ENCODE data around the gene ITM2C.

ITM2C gene

DNA sequence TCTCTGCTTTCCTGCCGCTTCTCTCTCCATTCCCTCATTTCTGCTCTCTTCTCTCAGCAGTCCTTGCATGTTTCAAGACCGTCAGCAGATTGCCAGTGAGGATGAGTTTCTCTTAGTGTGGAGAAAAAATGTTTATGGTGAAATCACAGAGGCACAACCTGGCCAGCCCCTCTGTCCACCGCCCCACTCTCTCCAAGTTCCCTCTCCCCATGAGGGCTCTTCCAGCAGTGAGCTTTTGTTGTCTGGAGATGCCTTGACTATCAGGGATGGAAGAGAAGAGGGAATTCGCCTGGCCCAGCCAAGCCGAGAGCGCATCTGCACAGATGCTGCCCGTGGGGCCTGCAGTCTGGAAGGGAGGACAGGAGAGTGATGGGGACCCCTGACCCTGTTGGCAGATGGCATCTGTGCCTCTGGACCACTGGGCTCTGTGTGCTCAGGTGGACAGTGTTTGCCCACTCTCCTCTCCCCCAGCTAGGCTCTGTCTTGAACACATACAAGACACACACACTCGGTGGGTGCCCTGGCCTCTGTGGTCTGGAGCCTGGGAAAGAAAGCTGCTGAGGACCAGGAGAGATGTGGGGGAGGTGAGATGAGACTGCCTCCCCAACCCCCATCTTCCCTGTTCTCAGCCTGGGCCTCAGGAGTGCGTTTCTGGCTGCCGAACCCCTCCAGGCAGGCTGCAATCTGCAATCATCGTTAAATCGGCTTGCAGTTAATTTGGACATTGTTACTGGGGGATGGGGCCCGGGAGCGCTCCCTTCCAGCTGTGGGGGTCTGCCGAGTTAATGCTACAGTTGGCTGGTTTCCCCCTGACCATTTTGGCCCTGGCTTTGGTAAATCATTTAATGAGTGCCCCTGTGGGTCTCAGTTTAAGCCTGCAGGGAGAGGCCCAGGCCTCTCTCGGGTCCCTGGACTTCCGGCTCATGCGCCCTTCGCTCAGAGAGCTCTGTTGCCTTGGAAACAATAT lies 4.5 kb downstream of the ITM2C start:
- no peak for DNase-seq (ENCODE audit: insufficient read length)
- TF ChIP-seq TAF1 (IDR thresholded peaks at IDR 0.05; ENCODE audit: borderline replicate concordance, low read depth, low read length) (no peak), POLR2AphosphoS5 (IDR thresholded peaks at IDR 0.05; ENCODE audit: low read depth, low read length) (no peak), POLR2A (IDR thresholded peaks at IDR 0.05; ENCODE audit: low read depth, low read length) (no peak)

DNA sequence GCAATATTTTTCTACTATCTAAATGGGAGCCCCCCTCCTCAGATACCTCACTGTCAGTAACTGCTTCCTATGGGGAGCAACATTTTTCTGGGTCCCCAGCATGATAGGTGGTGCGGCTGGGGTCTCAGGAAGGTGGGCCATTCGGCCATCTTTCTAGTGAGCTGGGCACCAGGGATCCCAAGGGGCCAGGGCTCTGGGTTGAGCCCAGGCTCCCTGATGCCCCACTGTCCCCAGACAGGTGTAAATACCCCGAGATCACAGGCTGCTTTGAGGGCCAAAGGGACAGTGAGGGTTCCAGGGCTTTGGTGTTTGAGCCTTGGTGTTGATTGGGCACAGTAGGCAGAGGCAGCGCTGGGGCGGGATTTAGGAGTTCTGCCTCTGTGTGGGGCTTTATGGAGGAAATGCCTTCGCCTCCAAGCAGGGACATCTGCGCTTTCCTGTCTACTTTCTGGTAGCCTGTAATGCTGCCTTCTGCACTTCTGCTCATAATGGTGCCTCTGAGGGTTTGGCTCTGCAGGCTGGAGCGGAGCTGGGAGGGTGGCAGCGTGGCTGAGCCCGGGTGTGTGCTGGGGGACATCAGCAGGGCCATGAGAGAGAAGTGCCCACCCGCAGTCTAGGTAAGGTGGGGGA lies 5.3 kb downstream of the ITM2C start:
- no peak for DNase-seq (ENCODE audit: insufficient read length)
- FAIRE-seq = no peak
- TF ChIP-seq POLR2A (IDR thresholded peaks at IDR 0.05; ENCODE audit: low read depth, low read length) (no peak), POLR2AphosphoS5 (IDR thresholded peaks at IDR 0.05; ENCODE audit: low read depth, low read length) (no peak), TAF1 (IDR thresholded peaks at IDR 0.05; ENCODE audit: borderline replicate concordance, low read depth, low read length) (no peak)

More for the DNA sequence above, 4.5 kb downstream of the ITM2C start:
- FAIRE-seq = no peak

DNA sequence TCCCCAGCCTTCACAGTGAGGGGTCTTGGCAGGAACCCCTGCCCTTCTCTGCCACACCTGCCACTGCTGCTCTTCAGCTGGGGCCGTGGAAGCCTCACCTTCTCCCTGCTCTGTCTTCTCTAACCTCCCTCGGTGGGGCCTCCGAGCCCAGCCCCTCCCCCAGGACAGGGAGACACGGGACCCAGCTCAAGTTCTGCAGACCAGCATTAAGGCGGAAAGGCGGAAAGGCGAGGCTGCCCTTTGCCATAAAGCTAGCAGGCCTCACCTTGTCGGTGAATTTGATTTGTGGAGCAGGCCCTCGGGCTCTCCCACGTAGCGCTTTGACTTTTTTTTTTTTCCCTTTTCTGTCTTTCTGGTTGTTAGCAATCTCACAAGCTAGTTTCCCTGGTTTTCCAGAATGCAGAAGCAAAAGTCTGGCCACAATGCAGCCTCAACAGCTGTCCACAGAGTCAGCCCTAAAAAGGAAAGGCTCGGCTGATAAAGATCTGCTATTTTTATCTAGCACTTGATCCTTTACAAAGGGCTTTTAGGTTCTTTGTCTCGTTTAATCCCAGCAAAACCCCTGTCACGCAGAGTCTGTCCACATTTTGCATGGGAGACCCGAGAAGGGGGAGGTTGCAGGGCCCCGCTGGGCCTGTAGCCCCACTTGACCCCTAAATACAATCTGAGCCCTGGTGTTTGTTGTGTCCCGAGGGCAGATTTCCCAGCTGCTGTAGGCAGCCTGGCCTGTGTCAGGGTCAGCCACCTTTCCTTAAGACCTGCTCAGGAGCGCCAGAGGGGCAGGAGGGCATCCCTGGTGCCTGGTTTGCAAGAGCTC lies 6.0 kb downstream of the ITM2C start:
- TF ChIP-seq TAF1 (IDR thresholded peaks at IDR 0.05; ENCODE audit: borderline replicate concordance, low read depth, low read length) = no peak
- TF ChIP-seq POLR2A (IDR thresholded peaks at IDR 0.05; ENCODE audit: low read depth, low read length) = no peak
- no peak for TF ChIP-seq POLR2AphosphoS5 (IDR thresholded peaks at IDR 0.05; ENCODE audit: low read depth, low read length)
- FAIRE-seq (peak; percentile 42), DNase-seq (ENCODE audit: insufficient read length) (no peak)

DNA sequence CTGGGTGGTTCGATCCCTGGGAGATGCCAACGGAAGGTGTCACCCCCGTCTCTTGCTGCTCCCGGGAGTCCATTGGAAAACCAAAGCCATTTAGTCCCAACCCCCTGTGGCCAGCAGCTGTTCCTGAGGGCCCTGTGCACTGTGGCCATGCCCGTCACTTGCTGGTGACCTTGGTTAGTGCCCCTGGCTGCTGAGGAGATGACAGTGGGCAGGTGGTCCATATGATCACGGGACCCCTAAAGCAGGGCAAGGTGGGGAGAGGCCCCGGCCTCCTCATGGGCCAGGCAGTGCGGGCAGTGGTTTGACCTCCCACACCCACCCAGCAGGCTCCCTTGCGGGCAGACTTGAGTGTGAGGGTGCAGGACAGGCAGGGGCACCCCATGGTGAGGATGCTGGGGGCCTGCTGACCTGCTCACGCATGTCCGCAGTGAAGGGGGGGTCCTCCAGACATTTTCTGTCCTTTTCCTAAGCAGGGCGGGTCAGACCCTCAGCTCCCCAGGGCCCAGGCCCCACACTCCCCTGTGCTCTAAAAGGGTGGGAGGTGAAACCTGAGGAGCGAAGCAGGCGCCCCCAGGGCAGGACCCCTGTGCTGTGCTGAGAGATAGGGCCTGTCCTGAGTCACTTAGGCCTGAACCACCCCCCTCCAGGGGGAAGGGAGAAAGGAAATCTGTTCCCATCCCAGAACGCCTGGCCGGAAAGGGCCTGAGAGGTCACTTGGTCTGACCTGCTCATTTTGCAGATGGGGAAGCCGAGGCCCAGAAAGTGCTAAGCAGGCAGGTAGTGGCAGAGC lies 6.8 kb downstream of the ITM2C start:
- no peak for DNase-seq (ENCODE audit: insufficient read length)
- TF ChIP-seq TAF1 (IDR thresholded peaks at IDR 0.05; ENCODE audit: borderline replicate concordance, low read depth, low read length) (no peak), POLR2A (IDR thresholded peaks at IDR 0.05; ENCODE audit: low read depth, low read length) (no peak), POLR2AphosphoS5 (IDR thresholded peaks at IDR 0.05; ENCODE audit: low read depth, low read length) (no peak)
- FAIRE-seq = no peak

DNA sequence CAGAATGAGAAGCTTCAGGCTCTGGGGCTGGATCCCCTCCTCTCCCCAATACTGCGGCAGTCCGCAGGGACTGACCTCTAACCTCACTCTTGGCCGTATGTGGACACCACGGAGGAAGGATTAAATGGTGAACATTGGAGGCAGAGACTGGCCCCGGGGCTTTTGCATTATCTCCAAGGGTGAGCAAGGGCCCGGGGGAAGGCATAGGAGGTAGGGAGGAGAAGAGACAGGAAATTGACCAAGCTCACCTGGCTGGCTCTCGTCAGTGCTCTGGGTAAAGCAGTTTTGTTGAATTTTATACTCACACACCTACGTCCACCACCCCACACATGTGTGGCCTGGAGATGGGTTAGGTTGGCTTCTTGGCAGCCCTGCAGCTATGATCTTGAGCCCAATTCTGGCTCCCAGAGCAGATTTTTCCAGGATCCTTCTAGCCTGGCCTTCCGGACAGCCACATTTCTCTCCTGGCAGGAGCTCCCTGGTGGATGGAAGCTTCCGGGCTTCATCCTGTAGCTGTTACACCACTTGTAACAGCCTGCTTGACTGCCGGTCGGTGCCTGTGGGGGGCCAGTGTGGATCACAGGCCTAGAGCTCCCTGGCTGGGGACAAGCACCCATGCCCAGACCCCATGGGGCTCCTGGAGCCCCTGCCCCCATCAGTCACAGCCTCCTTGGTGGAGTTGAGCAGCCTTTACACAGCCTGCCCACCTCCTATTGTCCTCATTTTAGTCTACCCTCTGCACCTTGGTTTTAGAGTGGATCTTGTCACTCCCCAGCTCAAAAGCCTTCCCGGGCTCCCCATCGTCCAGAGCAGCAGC lies 7.6 kb downstream of the ITM2C start:
- TF ChIP-seq POLR2AphosphoS5 (IDR thresholded peaks at IDR 0.05; ENCODE audit: low read depth, low read length) (no peak), POLR2A (IDR thresholded peaks at IDR 0.05; ENCODE audit: low read depth, low read length) (no peak), TAF1 (IDR thresholded peaks at IDR 0.05; ENCODE audit: borderline replicate concordance, low read depth, low read length) (no peak)
- DNase-seq (ENCODE audit: insufficient read length) = no peak
- peak; percentile 77 for FAIRE-seq

DNA sequence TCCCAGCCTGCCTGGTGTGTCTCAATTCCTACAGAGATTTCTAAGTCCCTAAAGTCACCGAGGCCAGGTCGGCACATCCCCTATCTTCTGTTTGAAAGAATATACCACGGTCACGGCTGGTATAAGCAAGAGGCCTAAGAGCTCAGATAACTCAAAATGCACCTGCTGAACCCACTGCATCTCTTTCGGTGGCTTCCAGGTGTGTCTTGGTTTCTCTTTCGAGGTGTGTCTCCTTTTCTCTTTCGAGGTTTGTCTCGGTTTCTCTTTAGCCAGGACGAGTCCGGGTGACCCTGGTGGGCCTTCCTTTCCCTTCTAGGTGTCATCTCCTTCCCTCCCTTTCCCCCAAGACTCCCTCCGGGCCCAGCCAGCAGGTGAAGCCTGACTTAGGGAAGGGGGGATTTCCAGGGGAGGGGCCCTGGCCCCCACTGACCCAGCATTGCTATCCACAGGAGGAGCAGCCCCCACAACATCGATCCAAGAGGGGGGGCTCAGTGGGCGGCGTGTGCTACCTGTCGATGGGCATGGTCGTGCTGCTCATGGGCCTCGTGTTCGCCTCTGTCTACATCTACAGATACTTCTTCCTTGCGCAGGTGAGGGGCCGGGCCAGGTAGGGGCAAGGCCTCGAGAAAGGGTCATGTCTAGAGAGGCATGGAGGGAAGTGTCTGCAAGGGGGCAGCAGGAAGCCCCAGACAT lies 8.4 kb downstream of the ITM2C start:
- TF ChIP-seq POLR2AphosphoS5 (IDR thresholded peaks at IDR 0.05; ENCODE audit: low read depth, low read length) (no peak), POLR2A (IDR thresholded peaks at IDR 0.05; ENCODE audit: low read depth, low read length) (no peak; the same call in 1 of the 2 replicates)
- peak; percentile 97 for FAIRE-seq
- peak; percentile 71 for DNase-seq (ENCODE audit: insufficient read length)

DNA sequence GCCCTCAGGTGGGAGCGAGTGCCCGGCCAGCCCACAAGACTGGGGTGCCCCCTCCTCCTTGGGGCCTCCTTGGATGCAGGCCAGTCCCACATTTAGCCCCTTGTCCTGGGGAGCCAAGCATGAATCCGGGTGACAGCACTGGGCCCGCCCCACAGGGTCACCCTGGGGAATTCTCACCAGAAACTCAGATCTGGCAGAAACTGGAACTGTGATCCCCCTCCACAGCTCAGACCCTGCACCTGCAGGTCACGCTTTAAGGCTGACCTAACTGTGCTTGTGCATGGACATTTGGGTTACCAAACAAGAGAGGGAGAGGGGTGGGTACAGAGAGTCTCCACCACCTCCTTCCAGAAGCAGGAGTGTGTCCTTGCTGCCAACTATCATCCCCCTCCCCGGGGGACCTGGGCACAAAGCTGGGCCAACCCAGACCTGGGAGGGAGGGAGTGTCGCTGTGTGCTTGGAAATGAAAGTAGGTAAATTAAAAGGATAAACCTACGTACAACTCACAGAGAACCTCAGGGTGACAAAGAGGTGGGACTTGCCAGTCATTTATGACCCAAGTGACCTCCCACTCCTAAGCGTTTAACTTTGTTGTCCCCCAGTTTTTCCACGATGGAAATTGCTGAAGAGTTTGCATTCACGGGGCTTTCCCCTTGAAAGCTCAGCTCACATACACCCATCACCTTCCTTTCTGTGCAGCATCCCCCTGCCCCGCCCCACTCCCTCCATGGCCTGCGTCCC lies 9.1 kb downstream of the ITM2C start:
- TF ChIP-seq POLR2A (IDR thresholded peaks at IDR 0.05; ENCODE audit: low read depth, low read length) = no peak
- TF ChIP-seq POLR2AphosphoS5 (IDR thresholded peaks at IDR 0.05; ENCODE audit: low read depth, low read length) = no peak
- TF ChIP-seq TAF1 (IDR thresholded peaks at IDR 0.05; ENCODE audit: borderline replicate concordance, low read depth, low read length) = no peak
- DNase-seq (ENCODE audit: insufficient read length) (peak; percentile 62), FAIRE-seq (peak; percentile 96)

DNA sequence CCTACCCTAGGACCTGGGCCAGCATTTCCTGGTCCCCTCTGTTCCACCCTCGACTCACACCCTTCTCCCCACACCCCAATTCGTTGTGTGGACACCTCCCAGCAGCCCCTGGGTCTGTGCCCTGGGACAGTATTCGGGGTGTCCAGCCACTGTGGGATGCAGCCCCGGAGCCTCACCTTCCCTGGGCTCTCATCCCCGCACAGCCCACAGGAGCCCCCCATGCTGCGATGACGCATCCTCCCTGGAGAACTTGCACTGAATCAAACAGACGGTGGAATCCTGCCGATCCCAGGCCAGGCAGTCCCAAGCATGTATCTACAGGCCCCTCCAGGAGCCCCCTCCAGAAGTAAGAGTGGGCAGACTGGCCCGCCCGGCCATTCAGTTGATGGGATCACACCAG lies 9.7 kb downstream of the ITM2C start:
- no peak for TF ChIP-seq POLR2A (IDR thresholded peaks at IDR 0.05; ENCODE audit: low read depth, low read length)
- TF ChIP-seq POLR2AphosphoS5 (IDR thresholded peaks at IDR 0.05; ENCODE audit: low read depth, low read length) = no peak
- no peak for TF ChIP-seq TAF1 (IDR thresholded peaks at IDR 0.05; ENCODE audit: borderline replicate concordance, low read depth, low read length)
- FAIRE-seq (peak; percentile 14), DNase-seq (ENCODE audit: insufficient read length) (no peak)

DNA sequence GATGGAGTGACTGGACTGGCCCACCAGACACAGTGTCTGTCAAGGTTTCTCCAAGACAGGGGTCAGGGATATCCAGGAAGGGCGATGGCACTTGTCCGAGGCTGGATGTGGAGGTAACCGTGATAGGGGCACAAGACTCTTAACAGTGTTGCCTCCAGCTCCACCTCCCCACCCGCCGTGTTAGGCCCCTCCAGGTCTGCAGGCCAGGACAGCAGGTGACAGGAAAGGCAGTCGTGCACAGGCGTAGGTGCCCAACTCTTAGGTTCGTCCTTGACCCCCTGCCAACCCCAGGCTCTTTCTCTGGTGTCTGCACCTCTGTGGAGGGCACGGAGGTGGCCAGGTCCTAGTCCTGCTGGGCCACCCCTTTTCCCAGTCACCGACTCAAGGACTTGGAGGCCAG lies 10.1 kb downstream of the ITM2C start:
- DNase-seq (ENCODE audit: insufficient read length) (no peak), FAIRE-seq (no peak)
- TF ChIP-seq POLR2AphosphoS5 (IDR thresholded peaks at IDR 0.05; ENCODE audit: low read depth, low read length) (no peak), POLR2A (IDR thresholded peaks at IDR 0.05; ENCODE audit: low read depth, low read length) (no peak), TAF1 (IDR thresholded peaks at IDR 0.05; ENCODE audit: borderline replicate concordance, low read depth, low read length) (no peak)
